Body of pancreas (tissue), 4 donors: Measurements from ENCODE around the gene TSPEAR. TPM values are rescaled to one million over a fixed set of nuclear protein-coding genes. Genes with fewer than 3 reads are reported as not detected.

Experiments
- ATAC-seq: fragments of 150-250 bp; one replicate; pipeline ENCODE4 v1.9.1; 2016
- DNase-seq, 4 donors: peaks; one replicate each; pipeline ENCODE4 v3.0.0-alpha.2; 2019
- H3K27ac ChIP-seq, 4 donors: fragments of 200-600 bp; sonication (generic); 1 replicate in 3 of 4; 2 replicates in 1 of 4; pipeline versions ENCODE4 v1.5.1 to v1.6.1; 2016 to 2019; ENCODE audit warnings: mild to moderate bottlenecking in 1 of 4, mixed read lengths in 1 of 4, moderate library complexity in 1 of 4
- H3K27me3 ChIP-seq, 2 donors: fragments of 200-600 bp; sonication (generic); one replicate each; pipeline ENCODE4 v1.6.0; 2016; ENCODE audit warnings: mild to moderate bottlenecking in 1 of 2
- H3K36me3 ChIP-seq, 2 donors: fragments of 200-600 bp; sonication (generic); replicated peaks in 1 of 2; 2 replicates each; pipeline ENCODE4 v1.5.1; 2016; ENCODE audit warnings: low read depth in 2 of 2; ENCODE audit not compliant: insufficient read depth in 1 of 2
- H3K4me1 ChIP-seq: fragments of 200-600 bp; sonication (generic); one replicate; pipeline ENCODE4 v1.6.0; 2016
- H3K4me3 ChIP-seq, 2 donors: fragments of 200-600 bp; sonication (generic); 1 replicate in 1 of 2; 2 replicates in 1 of 2; pipeline ENCODE4 v1.5.1; 2016 to 2019
- H3K9me3 ChIP-seq, 3 donors: fragments of 200-600 bp; sonication (generic); 1 replicate in 2 of 3; 2 replicates in 1 of 3; pipeline ENCODE4 v1.5.1; 2016
- POLR2A ChIP-seq, 3 donors: fragments of 450-650 bp; IDR thresholded peaks; one replicate each; pipeline ENCODE4 v1.6.1; 2016; ENCODE audit warnings: antibody characterized with exemption in 3 of 3, mild to moderate bottlenecking in 2 of 3
- WGBS, 2 donors: methylation state at CpG; one replicate each; pipeline ENCODE4 v1.1.5; 2017; 5-methylcytosine and 5-hydroxymethylcytosine counted together
- intact Hi-C: fragments of 100-400 bp; cut with DNase I; formaldehyde crosslinking; loops from one replicate; pipeline ENCODE4 v1.15.1; 2023
- total RNA-seq, 2 donors: library from RNA; depleted of rRNA; stranded (reverse); fragments of >200 nt; gene quantifications; one replicate each; pipeline ENCODE4 v1.1.0, GENCODE V29; 2016
- TF ChIP-seq, protein P1 (sequence below), 7 experiments: fragments of 450-650 bp in 4 of 7; fragments of 200-600 bp in 3 of 7; sonication (generic) in 3 of 7; IDR thresholded peaks; one replicate each; pipeline ENCODE4 v1.5.1; 2016 to 2019; ENCODE audit warnings: antibody characterized with exemption in 7 of 7

TSPEAR gene
- total RNA-seq, 2 donors from 2014 or later = 0.52 TPM; not detected in 1

DNA sequence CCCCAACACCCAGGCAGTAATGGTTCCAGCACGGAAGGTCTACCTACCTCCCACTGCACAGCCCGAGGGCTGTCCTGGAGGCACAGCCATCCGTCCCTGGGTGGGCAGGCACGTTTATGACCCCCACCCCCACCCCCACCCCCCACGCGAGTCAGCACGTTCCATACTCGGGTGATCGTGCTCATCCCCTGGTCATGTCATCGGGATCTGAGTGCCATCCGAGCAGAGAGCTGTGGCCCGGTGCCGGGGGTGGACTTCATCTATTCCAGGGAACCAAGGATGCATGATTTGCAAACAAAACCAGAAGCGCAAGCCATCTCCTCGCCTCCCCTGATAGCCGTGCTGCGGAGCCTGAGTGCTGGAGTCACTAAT, 1.1 kb downstream of the TSPEAR start:
- DNase-seq = no peak
- 6 to 27% methylated on average over 2 to 17 of the region's 17 CpGs for WGBS, 2 donors
- H3K36me3 ChIP-seq = no peaks in the 10 kb centered on the region
- no peak overlapping the region for H3K4me3 ChIP-seq
- peaks cover 13% of the 10 kb centered on the region for H3K4me1 ChIP-seq
- no peaks in the 10 kb centered on the region for H3K9me3 ChIP-seq
- peaks cover 0 to 22% of the 10 kb centered on the region in 2 donors for H3K27me3 ChIP-seq
- intact Hi-C loops = no loop called here
- ATAC-seq = no peak
- H3K27ac ChIP-seq = no peak overlapping the region
- no peak for TF ChIP-seq POLR2A (IDR thresholded peaks at IDR 0.05)
- TF ChIP-seq, protein P1, sequence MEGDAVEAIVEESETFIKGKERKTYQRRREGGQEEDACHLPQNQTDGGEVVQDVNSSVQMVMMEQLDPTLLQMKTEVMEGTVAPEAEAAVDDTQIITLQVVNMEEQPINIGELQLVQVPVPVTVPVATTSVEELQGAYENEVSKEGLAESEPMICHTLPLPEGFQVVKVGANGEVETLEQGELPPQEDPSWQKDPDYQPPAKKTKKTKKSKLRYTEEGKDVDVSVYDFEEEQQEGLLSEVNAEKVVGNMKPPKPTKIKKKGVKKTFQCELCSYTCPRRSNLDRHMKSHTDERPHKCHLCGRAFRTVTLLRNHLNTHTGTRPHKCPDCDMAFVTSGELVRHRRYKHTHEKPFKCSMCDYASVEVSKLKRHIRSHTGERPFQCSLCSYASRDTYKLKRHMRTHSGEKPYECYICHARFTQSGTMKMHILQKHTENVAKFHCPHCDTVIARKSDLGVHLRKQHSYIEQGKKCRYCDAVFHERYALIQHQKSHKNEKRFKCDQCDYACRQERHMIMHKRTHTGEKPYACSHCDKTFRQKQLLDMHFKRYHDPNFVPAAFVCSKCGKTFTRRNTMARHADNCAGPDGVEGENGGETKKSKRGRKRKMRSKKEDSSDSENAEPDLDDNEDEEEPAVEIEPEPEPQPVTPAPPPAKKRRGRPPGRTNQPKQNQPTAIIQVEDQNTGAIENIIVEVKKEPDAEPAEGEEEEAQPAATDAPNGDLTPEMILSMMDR (IDR thresholded peaks at IDR 0.05) = no peak

- no peak for TF ChIP-seq POLR2A (IDR thresholded peaks at IDR 0.05)
- TF ChIP-seq, protein P1 (IDR thresholded peaks at IDR 0.05) = no peak
- DNase-seq (no peak), ATAC-seq (no peak)
- intact Hi-C loops = no loop called here
- no peaks in the 10 kb centered on the region for H3K36me3 ChIP-seq
- 3 to 8% methylated on average over 27 to 45 of the region's 45 CpGs for WGBS, 2 donors
- H3K9me3 ChIP-seq = no peaks in the 10 kb centered on the region
- H3K4me1 ChIP-seq = peaks cover 13% of the 10 kb centered on the region
- H3K27me3 ChIP-seq = peaks cover 0 to 22% of the 10 kb centered on the region in 2 donors
- no peak overlapping the region for H3K4me3 ChIP-seq
- no peak overlapping the region for H3K27ac ChIP-seq
These were observed 1.7 kb downstream of the TSPEAR start for GRCh38 chr21:44709426-44710293.

DNA sequence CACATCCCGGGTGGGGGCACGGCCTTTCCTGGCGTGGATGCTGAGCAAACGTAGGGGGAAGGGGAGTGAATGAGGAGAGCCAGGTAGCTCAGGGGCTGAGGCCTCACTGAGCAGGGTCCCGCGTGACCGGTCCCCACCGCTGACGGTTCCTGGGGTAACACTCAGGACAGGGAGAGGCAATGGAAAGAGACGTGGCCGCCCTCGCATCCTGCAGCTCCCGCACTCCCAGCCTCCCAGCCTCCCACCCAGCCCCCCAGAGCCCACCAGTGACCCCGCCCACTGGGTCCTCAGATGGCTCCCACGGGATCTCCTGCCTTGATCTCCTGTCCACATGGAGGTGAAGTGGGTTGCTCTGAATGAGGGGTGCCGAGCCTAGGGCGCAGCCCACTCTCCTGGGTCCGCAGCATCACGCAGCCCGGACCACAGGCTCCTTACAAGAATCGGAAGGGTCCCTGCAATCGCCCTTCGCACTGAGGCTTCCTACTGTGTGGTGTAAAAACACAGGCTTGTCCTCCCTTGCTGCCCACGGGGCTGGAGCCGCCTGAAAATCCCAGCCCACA, 2.4 kb downstream of the TSPEAR start:
- Histone ChIP-seq H3K27ac (no peak overlapping the region), H3K9me3 (no peaks in the 10 kb centered on the region), H3K27me3 (peaks cover 0 to 22% of the 10 kb centered on the region in 2 donors), H3K36me3 (no peaks in the 10 kb centered on the region), H3K4me3 (no peak overlapping the region), H3K4me1 (peaks cover 13% of the 10 kb centered on the region)
- WGBS, 2 donors = 18 to 36% methylated on average over 11 to 24 of the region's 25 CpGs
- intact Hi-C loops = no loop called here
- ATAC-seq = no peak
- DNase-seq = no peak
- TF ChIP-seq, protein P1 (IDR thresholded peaks at IDR 0.05) = no peak
- no peak for TF ChIP-seq POLR2A (IDR thresholded peaks at IDR 0.05)

GRCh38 chr21:44708213-44708865, 3.0 kb downstream of the TSPEAR start:
- WGBS, 2 donors = 17 to 25% methylated on average over 7 to 13 of the region's 13 CpGs
- TF ChIP-seq POLR2A (IDR thresholded peaks at IDR 0.05) = no peak
- TF ChIP-seq, protein P1 (IDR thresholded peaks at IDR 0.05) = no peak
- ATAC-seq = no peak
- Histone ChIP-seq H3K36me3 (no peaks in the 10 kb centered on the region), H3K27ac (no peak overlapping the region), H3K4me3 (no peak overlapping the region), H3K27me3 (peaks cover 0 to 22% of the 10 kb centered on the region in 2 donors), H3K9me3 (no peaks in the 10 kb centered on the region), H3K4me1 (peaks cover 13% of the 10 kb centered on the region)
- intact Hi-C loops = no loop called here
- no peak for DNase-seq
